B cell (primary cell): ENCODE measurements around the gene SSRP1. TPM values are rescaled to one million over a fixed set of nuclear protein-coding genes. Genes with fewer than 3 reads are reported as not detected.

ENCODE experiments used
- ATAC-seq: fragments of 200-7000 bp; cut with Tn5 transposase; one replicate; pipeline ENCODE4 v1.10.0; 2021; ENCODE audit warnings: low read depth, mild to moderate bottlenecking, moderate number of reproducible peaks, moderate library complexity
- CTCF ChIA-PET: fragments of 350-600 bp; sonication (Branson Sonifier 250); formaldehyde crosslinking; loops from one replicate; lab custom pipeline; 2021; ENCODE audit warnings: antibody characterized with exemption, inconsistent platforms; lab: Charles Lee
- POLR2A ChIA-PET: fragments of 350-600 bp; sonication (Branson Sonifier 250); formaldehyde crosslinking; loops from one replicate; lab custom pipeline; 2021; ENCODE audit warnings: antibody characterized with exemption; lab: Charles Lee
- DNase-seq: peaks from one replicate; pipeline ENCODE4 v3.0.0; 2013
- H2AFZ ChIP-seq: 2 replicates; pipeline ENCODE4 v1.6.1; 2012; ENCODE audit warnings: mild to moderate bottlenecking, low read depth, low read length; ENCODE audit not compliant: insufficient read depth, poor library complexity, severe bottlenecking
- H3K27ac ChIP-seq, 2 donors: 1 replicate in 1 of 2; 2 replicates in 1 of 2; pipeline ENCODE4 v1.5.1; 2012 to 2013; ENCODE audit warnings: low read length in 2 of 2, mild to moderate bottlenecking in 2 of 2, moderate library complexity in 1 of 2
- H3K27me3 ChIP-seq, 4 experiments: fragments of 200-600 bp in 1 of 4; sonication (generic) in 1 of 4; replicated peaks in 1 of 4; 1 replicate in 2 of 4; 2 replicates in 2 of 4; pipeline versions ENCODE4 v1.6.1 to v1.7.0; 2013 to 2016; ENCODE audit warnings: low read length in 3 of 4, mild to moderate bottlenecking in 2 of 4, mixed read lengths in 1 of 4, moderate library complexity in 1 of 4; ENCODE audit not compliant: insufficient read depth in 4 of 4, control insufficient read depth in 3 of 4; ENCODE audit errors: control extremely low read depth in 1 of 4
- H3K36me3 ChIP-seq, 2 experiments: replicated peaks in 1 of 2; 1 replicate in 1 of 2; 2 replicates in 1 of 2; pipeline versions ENCODE4 v1.6.1 to v1.7.1; 2013; ENCODE audit warnings: low read length in 1 of 2; ENCODE audit not compliant: insufficient read depth in 2 of 2, control insufficient read depth in 1 of 2; ENCODE audit errors: control extremely low read depth in 1 of 2, extremely low read depth in 1 of 2
- H3K4me1 ChIP-seq, 2 donors: fragments of 200-600 bp in 1 of 2; sonication (generic) in 1 of 2; 1 replicate in 1 of 2; 2 replicates in 1 of 2; pipeline versions ENCODE4 v1.5.1 to v1.6.1; 2013 to 2017; ENCODE audit warnings: low read length in 2 of 2; ENCODE audit not compliant: control insufficient read depth in 2 of 2, insufficient read depth in 2 of 2
- H3K4me2 ChIP-seq: replicated peaks from 2 replicates; pipeline ENCODE3; 2012; ENCODE audit warnings: mild to moderate bottlenecking, low read depth, low read length; ENCODE audit not compliant: poor library complexity, severe bottlenecking
- H3K4me3 ChIP-seq, 5 experiments: fragments of 200-600 bp in 1 of 5; sonication (generic) in 1 of 5; 1 replicate in 3 of 5; 2 replicates in 2 of 5; pipeline versions ENCODE4 v1.5.1 to v1.7.0; 2011 to 2016; ENCODE audit warnings: low read length in 4 of 5, mild to moderate bottlenecking in 4 of 5, low read depth in 2 of 5, control low read depth in 1 of 5, moderate library complexity in 1 of 5; ENCODE audit not compliant: insufficient read depth in 1 of 5; ENCODE audit errors: control extremely low read depth in 1 of 5, extremely low read depth in 1 of 5
- H3K79me2 ChIP-seq: fragments of 200-600 bp; sonication (generic); one replicate; pipeline ENCODE4 v1.6.0; 2016; ENCODE audit warnings: low read length; ENCODE audit not compliant: control insufficient read depth, insufficient read depth
- H3K9ac ChIP-seq: fragments of 200-600 bp; sonication (generic); 2 replicates; pipeline ENCODE4 v1.6.1; 2017; ENCODE audit warnings: mild to moderate bottlenecking, low read length, moderate library complexity
- H3K9me3 ChIP-seq, 3 donors: one replicate each; pipeline versions ENCODE4 v1.6.1 to v1.7.1; 2013; ENCODE audit warnings: low read length in 2 of 3; ENCODE audit not compliant: control insufficient read depth in 2 of 3, insufficient read depth in 1 of 3; ENCODE audit errors: control extremely low read depth in 1 of 3
- H4K20me1 ChIP-seq: 2 replicates; pipeline ENCODE4 v1.6.0; 2012; ENCODE audit warnings: mild to moderate bottlenecking, low read length; ENCODE audit not compliant: insufficient read depth, control insufficient read depth, poor library complexity, severe bottlenecking
- H3K27ac Mint-ChIP-seq: one replicate; pipeline ENCODE4 v1.8.0; 2021; ENCODE audit warnings: mixed read lengths
- H3K27me3 Mint-ChIP-seq: one replicate; pipeline ENCODE4 v1.8.0; 2021; ENCODE audit warnings: mixed read lengths
- H3K4me1 Mint-ChIP-seq: one replicate; pipeline ENCODE4 v1.8.0; 2021; ENCODE audit warnings: mixed read lengths
- H3K4me3 Mint-ChIP-seq: one replicate; pipeline ENCODE4 v1.8.0; 2021; ENCODE audit warnings: mixed read lengths
- H3K9me3 Mint-ChIP-seq: one replicate; pipeline ENCODE4 v1.8.0; 2022; ENCODE audit warnings: mixed read lengths; ENCODE audit not compliant: insufficient read depth
- EZH2 ChIP-seq: IDR thresholded peaks from 2 replicates; pipeline ENCODE4 v1.6.1; 2012; ENCODE audit warnings: borderline replicate concordance, low read depth, mild to moderate bottlenecking, moderate library complexity, low read length; ENCODE audit not compliant: insufficient read depth, poor library complexity, severe bottlenecking
- whole genome bisulfite sequencing: methylation state at CpG from one replicate; pipeline ENCODE4 v1.1.5; 2013; ENCODE audit warnings: missing lambda C conversion rate; ENCODE audit not compliant: insufficient coverage; 5-methylcytosine and 5-hydroxymethylcytosine counted together
- intact Hi-C: fragments of 100-400 bp; cut with micrococcal nuclease; formaldehyde crosslinking; loops from one replicate; pipeline ENCODE4 v1.10.0; 2022
- polyA plus RNA-seq: library from polyadenylated mRNA; depleted of rRNA; stranded (reverse); fragments of >200 nt; gene quantifications from 2 replicates; pipeline ENCODE4 v1.2.3, GENCODE V29; 2012
- total RNA-seq, 2 donors: library from RNA; stranded (reverse); fragments of 120-200 nt in 1 of 2; gene quantifications; 1 replicate in 1 of 2; 2 replicates in 1 of 2; pipeline versions ENCODE4 v1.2.3 to v1.2.4, GENCODE V29; 2013 to 2022
- TF ChIP-seq, protein P1 (sequence below): fragments of 200-600 bp; IDR thresholded peaks from one replicate; pipeline ENCODE4 v1.8.0; 2022; ENCODE audit warnings: antibody characterized with exemption, mild to moderate bottlenecking

Gene SSRP1
- total and polyA plus RNA-seq, 2 donors (not counting 1 experiment from before 2014, with no cell fraction given) = 40.9 to 66.6 TPM

DNA sequence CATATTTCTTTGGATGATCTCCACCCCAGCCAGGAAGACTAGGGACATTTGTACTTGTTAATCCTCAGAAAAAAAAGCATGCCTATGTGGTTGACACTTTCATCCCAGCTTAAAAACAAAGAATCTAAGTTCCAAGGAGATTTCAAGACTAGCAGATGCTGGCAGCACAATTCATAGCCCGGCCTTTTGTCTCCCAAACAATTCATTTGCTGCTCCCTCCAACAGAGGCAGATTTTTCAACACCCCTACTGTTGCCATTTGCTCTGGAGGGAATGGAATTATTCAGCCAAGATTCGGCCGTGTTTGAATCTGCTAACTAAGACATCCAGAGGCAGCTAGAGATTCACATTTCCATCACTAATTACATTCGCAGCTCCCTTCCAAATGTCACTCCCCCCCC is 17.8 kb upstream of the SSRP1 start:
- no peak overlapping the region for H3K4me3 ChIP-seq
- Mint-ChIP-seq H3K27me3 (peaks cover 40% of the 10 kb centered on the region), H3K9me3 (no peaks in the 10 kb centered on the region), H3K4me1 (peaks cover 3% of the 10 kb centered on the region), H3K27ac (no peak overlapping the region), H3K4me3 (no peak overlapping the region)
- peaks cover 0 to 6% (median 0%) of the 10 kb centered on the region in 3 donors for H3K9me3 ChIP-seq
- TF ChIP-seq, protein P1, sequence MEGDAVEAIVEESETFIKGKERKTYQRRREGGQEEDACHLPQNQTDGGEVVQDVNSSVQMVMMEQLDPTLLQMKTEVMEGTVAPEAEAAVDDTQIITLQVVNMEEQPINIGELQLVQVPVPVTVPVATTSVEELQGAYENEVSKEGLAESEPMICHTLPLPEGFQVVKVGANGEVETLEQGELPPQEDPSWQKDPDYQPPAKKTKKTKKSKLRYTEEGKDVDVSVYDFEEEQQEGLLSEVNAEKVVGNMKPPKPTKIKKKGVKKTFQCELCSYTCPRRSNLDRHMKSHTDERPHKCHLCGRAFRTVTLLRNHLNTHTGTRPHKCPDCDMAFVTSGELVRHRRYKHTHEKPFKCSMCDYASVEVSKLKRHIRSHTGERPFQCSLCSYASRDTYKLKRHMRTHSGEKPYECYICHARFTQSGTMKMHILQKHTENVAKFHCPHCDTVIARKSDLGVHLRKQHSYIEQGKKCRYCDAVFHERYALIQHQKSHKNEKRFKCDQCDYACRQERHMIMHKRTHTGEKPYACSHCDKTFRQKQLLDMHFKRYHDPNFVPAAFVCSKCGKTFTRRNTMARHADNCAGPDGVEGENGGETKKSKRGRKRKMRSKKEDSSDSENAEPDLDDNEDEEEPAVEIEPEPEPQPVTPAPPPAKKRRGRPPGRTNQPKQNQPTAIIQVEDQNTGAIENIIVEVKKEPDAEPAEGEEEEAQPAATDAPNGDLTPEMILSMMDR = no peak
- TF ChIP-seq EZH2 = no peak
- no peak overlapping the region for H2AFZ ChIP-seq
- intact Hi-C loops = no loop called here
- H3K4me2 ChIP-seq = no peak overlapping the region
- ChIA-PET CTCF (interaction anchor here (0.6 to 2.1 kb wide), 4 partner anchors 10 to 83 kb away, joined by 3 to 10 read pairs (median 4); no protein-coding TSS in a partner anchor), POLR2A (no interaction called here)
- no peaks in the 10 kb centered on the region for H4K20me1 ChIP-seq
- WGBS = no CpG with 5 or more reads among the region's 4 CpGs
- no peak overlapping the region for H3K9ac ChIP-seq
- no peak overlapping the region for H3K27ac ChIP-seq
- no peak for ATAC-seq
- DNase-seq = no peak
- peaks cover 0 to 6% (median 4%) of the 10 kb centered on the region in 4 experiments for H3K27me3 ChIP-seq
- H3K79me2 ChIP-seq = no peaks in the 10 kb centered on the region
- no peaks in the 10 kb centered on the region for H3K36me3 ChIP-seq
- H3K4me1 ChIP-seq = peaks cover 0 to 6% of the 10 kb centered on the region in 2 donors

DNA sequence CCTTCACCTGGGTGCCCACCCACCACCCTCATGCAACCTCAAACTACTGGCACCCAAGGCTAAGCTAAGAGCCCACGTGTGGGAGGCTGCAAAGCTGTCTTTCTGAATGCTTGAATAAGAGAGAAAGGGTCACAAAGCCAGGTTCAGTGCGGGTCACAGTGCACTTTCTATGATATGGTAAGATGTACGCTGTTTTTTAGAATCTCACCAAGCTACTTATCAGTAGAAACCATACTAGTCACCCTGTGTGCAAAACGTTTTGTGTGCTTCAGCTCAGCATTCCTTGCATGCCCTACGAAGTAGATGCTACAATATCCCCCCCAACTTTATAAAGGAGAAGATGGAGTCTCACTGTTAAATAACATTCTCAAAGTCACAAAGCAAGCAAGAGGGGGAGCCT is 17.3 kb upstream of the SSRP1 start:
- no peak for DNase-seq
- Histone ChIP-seq H3K27me3 (peaks cover 0 to 6% (median 4%) of the 10 kb centered on the region in 4 experiments), H3K4me3 (no peak overlapping the region), H3K9me3 (peaks cover 0 to 6% (median 0%) of the 10 kb centered on the region in 3 donors), H3K4me2 (no peak overlapping the region), H2AFZ (no peak overlapping the region), H3K4me1 (peaks cover 0 to 6% of the 10 kb centered on the region in 2 donors), H3K27ac (no peak overlapping the region), H3K79me2 (no peaks in the 10 kb centered on the region), H3K9ac (no peak overlapping the region), H4K20me1 (no peaks in the 10 kb centered on the region), H3K36me3 (no peaks in the 10 kb centered on the region)
- H3K9me3 Mint-ChIP-seq = no peaks in the 10 kb centered on the region
- ChIA-PET CTCF (interaction anchor here (0.9 to 2.1 kb wide), 3 partner anchors 10 to 20 kb away, joined by 3 to 10 read pairs (median 5); no protein-coding TSS in a partner anchor), POLR2A (no interaction called here)
- WGBS = no CpG with 5 or more reads among the region's 5 CpGs
- no peak overlapping the region for H3K27ac Mint-ChIP-seq
- peaks cover 40% of the 10 kb centered on the region for H3K27me3 Mint-ChIP-seq
- TF ChIP-seq EZH2 = no peak
- TF ChIP-seq, protein P1 = no peak
- no peak for ATAC-seq
- intact Hi-C loops = no loop called here
- no peak overlapping the region for H3K4me3 Mint-ChIP-seq
- peaks cover 3% of the 10 kb centered on the region for H3K4me1 Mint-ChIP-seq
